ENCODE measurements around the gene TMEM86B. TPM values are rescaled to one million over a fixed set of nuclear protein-coding genes. Genes with fewer than 3 reads are reported as not detected.

TMEM86B gene
- polyA plus RNA-seq, 1 donor (not counting 4 experiments of a cell fraction or from before 2014, with no cell fraction given), result 0.60 TPM

DNA sequence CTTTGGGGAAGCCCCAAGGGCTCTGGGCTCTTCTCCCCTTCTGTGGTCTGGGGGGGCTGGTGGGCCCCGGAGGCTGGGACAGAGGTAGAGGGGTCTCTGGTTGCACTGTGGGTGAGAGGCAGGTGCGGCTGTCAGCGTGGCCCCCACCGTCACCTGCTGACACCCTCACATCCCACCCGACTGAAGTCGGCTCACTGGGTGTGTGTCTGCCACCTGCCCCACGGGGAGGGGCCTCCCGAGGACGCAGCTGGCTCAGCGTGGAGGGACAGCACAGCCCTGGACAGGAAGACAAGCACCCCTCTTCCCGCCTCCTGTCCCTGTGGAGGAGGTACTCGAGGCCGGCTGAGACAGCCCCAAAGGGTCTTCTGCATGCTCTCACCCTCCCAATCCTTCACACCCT is 2.2 kb upstream of the TMEM86B start:
- no peaks in the 10 kb centered on the region for H4K20me1 ChIP-seq (ENCODE audit: control insufficient read depth, extremely low read depth, insufficient read depth, low read length)
- no peak overlapping the region for H2AFZ ChIP-seq (ENCODE audit: control insufficient read depth, low read length)
- H3K4me2 ChIP-seq (ENCODE audit: control insufficient read depth, extremely low read depth, insufficient read depth, low read depth, low read length), result no peak overlapping the region
- H3K79me2 ChIP-seq (ENCODE audit: control insufficient read depth, insufficient read depth, low read length), result no peaks in the 10 kb centered on the region
- H3K9me3 ChIP-seq (ENCODE audit: control insufficient read depth, low read depth, low read length), result no peaks in the 10 kb centered on the region
- no peak overlapping the region for H3K9ac ChIP-seq (ENCODE audit: control insufficient read depth, extremely low read depth, insufficient read depth, low read length)
- DNase-seq (ENCODE audit: low read depth, low spot score), result no peak
- H3K27ac ChIP-seq (ENCODE audit: control insufficient read depth, insufficient read depth, low read length), result no peak overlapping the region
- no peaks in the 10 kb centered on the region for H3K4me1 ChIP-seq (ENCODE audit: control insufficient read depth, extremely low read depth, insufficient read depth, low read length)
- no peak overlapping the region for H3K4me3 ChIP-seq (ENCODE audit: control insufficient read depth in 2 of 3, extremely low read depth in 1 of 3, insufficient read depth in 2 of 3, low read depth in 1 of 3, low read length in 3 of 3)
- H3K27me3 ChIP-seq (ENCODE audit: control insufficient read depth, extremely low read depth, insufficient read depth, low read length), result no peaks in the 10 kb centered on the region
- H3K9me1 ChIP-seq (ENCODE audit: control insufficient read depth, extremely low read depth, insufficient read depth, low read length), result no peaks in the 10 kb centered on the region
- dilution Hi-C loops (cut with MboI; ENCODE audit: extremely low pct_ligation_motif_present, low sequenced_read_pairs), result no loop called here
- no peak for FAIRE-seq
- H3K36me3 ChIP-seq (ENCODE audit: control insufficient read depth in 2 of 2, extremely low read depth in 1 of 2, insufficient read depth in 2 of 2, low read length in 2 of 2), result peaks cover 27 to 36% of the 10 kb centered on the region in 2 experiments
- TF ChIP-seq CTCF (optimal IDR thresholded peaks at IDR 0.05 in 1 of 3, IDR thresholded peaks at IDR 0.05 in 1 of 3, conservative IDR thresholded peaks at IDR 0.05 in 1 of 3; ENCODE audit: extremely low read depth in 1 of 3, insufficient read depth in 2 of 3, low read length in 3 of 3) (no peak), EZH2 (IDR thresholded peaks at IDR 0.05; ENCODE audit: low read length) (no peak)

DNA sequence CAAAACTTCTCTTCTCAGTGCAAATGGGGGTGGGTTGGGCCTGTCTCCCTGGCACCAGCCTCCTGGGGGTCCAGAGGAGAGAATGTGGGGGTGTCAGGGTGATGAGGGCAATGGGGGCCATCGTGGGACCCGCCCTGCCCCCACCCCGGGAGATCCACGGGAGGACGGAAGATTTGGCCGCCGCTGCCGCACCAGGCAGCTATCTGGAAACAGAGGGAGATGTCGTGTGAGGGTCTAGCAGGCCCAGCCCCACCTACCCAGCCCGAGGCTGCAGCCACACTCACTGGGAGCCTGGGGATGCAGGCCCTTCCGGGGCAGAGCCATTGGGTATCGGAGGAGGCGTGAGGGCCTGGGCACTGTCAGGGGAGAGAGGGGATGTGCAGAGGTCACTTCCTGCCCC is 1.8 kb upstream of the TMEM86B start:
- Histone ChIP-seq H3K4me3 (ENCODE audit: control insufficient read depth in 2 of 3, extremely low read depth in 1 of 3, insufficient read depth in 2 of 3, low read depth in 1 of 3, low read length in 3 of 3) (no peak overlapping the region), H3K36me3 (ENCODE audit: control insufficient read depth in 2 of 2, extremely low read depth in 1 of 2, insufficient read depth in 2 of 2, low read length in 2 of 2) (peaks cover 27 to 36% of the 10 kb centered on the region in 2 experiments), H3K4me2 (ENCODE audit: control insufficient read depth, extremely low read depth, insufficient read depth, low read depth, low read length) (no peak overlapping the region), H2AFZ (ENCODE audit: control insufficient read depth, low read length) (no peak overlapping the region), H3K9me1 (ENCODE audit: control insufficient read depth, extremely low read depth, insufficient read depth, low read length) (no peaks in the 10 kb centered on the region), H3K27ac (ENCODE audit: control insufficient read depth, insufficient read depth, low read length) (no peak overlapping the region), H3K27me3 (ENCODE audit: control insufficient read depth, extremely low read depth, insufficient read depth, low read length) (no peaks in the 10 kb centered on the region), H4K20me1 (ENCODE audit: control insufficient read depth, extremely low read depth, insufficient read depth, low read length) (no peaks in the 10 kb centered on the region), H3K4me1 (ENCODE audit: control insufficient read depth, extremely low read depth, insufficient read depth, low read length) (no peaks in the 10 kb centered on the region), H3K79me2 (ENCODE audit: control insufficient read depth, insufficient read depth, low read length) (no peaks in the 10 kb centered on the region), H3K9ac (ENCODE audit: control insufficient read depth, extremely low read depth, insufficient read depth, low read length) (no peak overlapping the region), H3K9me3 (ENCODE audit: control insufficient read depth, low read depth, low read length) (no peaks in the 10 kb centered on the region)
- no peak for DNase-seq (ENCODE audit: low read depth, low spot score)
- dilution Hi-C loops (cut with MboI; ENCODE audit: extremely low pct_ligation_motif_present, low sequenced_read_pairs), result no loop called here
- TF ChIP-seq EZH2 (IDR thresholded peaks at IDR 0.05; ENCODE audit: low read length), result no peak
- no peak for TF ChIP-seq CTCF (optimal IDR thresholded peaks at IDR 0.05 in 1 of 3, IDR thresholded peaks at IDR 0.05 in 1 of 3, conservative IDR thresholded peaks at IDR 0.05 in 1 of 3; ENCODE audit: extremely low read depth in 1 of 3, insufficient read depth in 2 of 3, low read length in 3 of 3)
- no peak for FAIRE-seq
